HS-5 (cell line): ENCODE data around the gene UTP3.
"Not testable (repeated sequence)": the region's sequence is repeated elsewhere in the genome, so short reads cannot be mapped to it uniquely, and the experiment has no call there.

Experiments
- DNase-seq: peaks from one replicate; pipeline ENCODE4 v3.0.0-alpha.2; 2012; ENCODE audit warnings: low read depth

UTP3 gene

GRCh38 chr4:70688795-70689231 lies 481 bp downstream of the UTP3 start:
- DNase-seq = no peak

GRCh38 chr4:70691661-70692060 lies 3.3 kb downstream of the UTP3 start:
- DNase-seq = no peak

- not testable (repeated sequence) for DNase-seq
Measured at GRCh38 chr4:70694633-70695032, 6.3 kb downstream of the UTP3 start.

- not testable (repeated sequence) for DNase-seq
Measured at GRCh38 chr4:70698435-70698834, 10.1 kb downstream of the UTP3 start.

- DNase-seq = no peak
Measured at GRCh38 chr4:70700712-70701111, 12.4 kb downstream of the UTP3 start.

GRCh38 chr4:70701271-70701670 lies 12.9 kb downstream of the UTP3 start:
- DNase-seq = no peak

GRCh38 chr4:70702592-70702991 lies 14.3 kb downstream of the UTP3 start:
- DNase-seq = not testable (repeated sequence)

GRCh38 chr4:70703619-70704214 lies 15.4 kb downstream of the UTP3 start:
- DNase-seq = no peak

- DNase-seq = no peak
Measured at GRCh38 chr4:70704215-70704930, 16.0 kb downstream of the UTP3 start.

- DNase-seq = no peak
Measured at GRCh38 chr4:70704931-70705182, 16.5 kb downstream of the UTP3 start.

- no peak for DNase-seq
Measured at GRCh38 chr4:70705183-70706043, 17.1 kb downstream of the UTP3 start.

GRCh38 chr4:70706044-70706461 lies 17.7 kb downstream of the UTP3 start:
- no peak for DNase-seq

- DNase-seq = no peak
Measured at GRCh38 chr4:70706516-70706915, 18.2 kb downstream of the UTP3 start.

GRCh38 chr4:70709611-70710205 lies 21.4 kb downstream of the UTP3 start:
- no peak for DNase-seq

GRCh38 chr4:70711599-70711998 lies 23.3 kb downstream of the UTP3 start:
- no peak for DNase-seq

GRCh38 chr4:70712150-70712549 lies 23.8 kb downstream of the UTP3 start:
- no peak for DNase-seq

GRCh38 chr4:70712604-70713452 lies 24.5 kb downstream of the UTP3 start:
- DNase-seq = no peak

GRCh38 chr4:70713453-70714078 lies 25.2 kb downstream of the UTP3 start:
- DNase-seq = no peak

- DNase-seq = no peak
Measured at GRCh38 chr4:70714079-70714887, 26.0 kb downstream of the UTP3 start.

GRCh38 chr4:70715097-70715496 lies 26.8 kb downstream of the UTP3 start:
- no peak for DNase-seq
